Subcutaneous preadipocyte (primary cell): ENCODE measurements around the gene IFNA6. TPM values are rescaled to one million over a fixed set of nuclear protein-coding genes. Genes with fewer than 3 reads are reported as not detected.

Experiments
- total RNA-seq: library from RNA; depleted of rRNA; stranded (reverse); fragments of >200 nt; gene quantifications from 2 replicates; pipeline ENCODE4 v1.2.3, GENCODE V29; 2012

Gene IFNA6
- not detected in 2 replicates for total RNA-seq

GRCh38 chr9:21350787-21351186 lies at the start of gene IFNA6:
IFNA6 (minus strand) TSS chr9:21350887; CDS start chr9:21350887, 0 bp downstream.

GRCh38 chr9:21385131-21385670 lies 34.5 kb upstream of the IFNA6 start, which contains the start of gene IFNA2:
IFNA2 (minus strand) TSS chr9:21385398; CDS start chr9:21385329, 69 bp downstream.

GRCh38 chr9:21367957-21368356 lies 17.3 kb upstream of the IFNA6 start, which contains the start of gene IFNA13:
IFNA13 (minus strand) TSS chr9:21368057; CDS start chr9:21368010, 47 bp downstream.

GRCh38 chr9:21334701-21335632 lies 15.7 kb downstream of the IFNA6 start, which contains the start of gene KLHL9:
KLHL9 (minus strand) TSS chr9:21335404; CDS start chr9:21334859, 545 bp downstream.

GRCh38 chr9:21305213-21305612 lies 45.5 kb downstream of the IFNA6 start, which contains the start of gene IFNA5:
IFNA5 (minus strand) TSS chr9:21305313; CDS start chr9:21305256, 57 bp downstream.

Other genes starting within 250 kb of the IFNA6 start
- not detected in 2 replicates for gene IFNW1, start 209.1 kb downstream of the IFNA6 start, total RNA-seq
- gene IFNA21, start 184.2 kb downstream of the IFNA6 start, total RNA-seq: not detected in 2 replicates
- gene IFNA4, start 163.3 kb downstream of the IFNA6 start, total RNA-seq: not detected in 2 replicates
- not detected in 2 replicates for gene IFNA7, start 148.7 kb downstream of the IFNA6 start, total RNA-seq
- gene IFNA10, start 143.7 kb downstream of the IFNA6 start, total RNA-seq: not detected in 2 replicates
- gene IFNA16, start 133.6 kb downstream of the IFNA6 start, total RNA-seq: not detected in 2 replicates
- gene IFNA17, start 122.7 kb downstream of the IFNA6 start, total RNA-seq: not detected in 2 replicates
- not detected in 2 replicates for gene IFNA14, start 110.9 kb downstream of the IFNA6 start, total RNA-seq
- not detected in 2 replicates for gene IFNA5, start 45.6 kb downstream of the IFNA6 start, total RNA-seq
- 30.1 and 39.7 TPM in 2 replicates for gene KLHL9, start 15.5 kb downstream of the IFNA6 start, total RNA-seq
- gene IFNA13, start 17.2 kb upstream of the IFNA6 start, total RNA-seq: not detected in 2 replicates
- not detected in 2 replicates for gene IFNA2, start 34.5 kb upstream of the IFNA6 start, total RNA-seq
- not detected in 2 replicates for gene IFNA8, start 58.2 kb upstream of the IFNA6 start, total RNA-seq
- not detected in 2 replicates for gene IFNA1, start 89.6 kb upstream of the IFNA6 start, total RNA-seq
- 5.9 and 10.6 TPM in 2 replicates for gene IFNE, start 131.4 kb upstream of the IFNA6 start, total RNA-seq